ENCODE results near the gene HECW1.

The HECW1 gene

GRCh38 chr7:43141091-43141490 is 28.6 kb downstream of the HECW1 start:
- TF ChIP-seq, protein P1, sequence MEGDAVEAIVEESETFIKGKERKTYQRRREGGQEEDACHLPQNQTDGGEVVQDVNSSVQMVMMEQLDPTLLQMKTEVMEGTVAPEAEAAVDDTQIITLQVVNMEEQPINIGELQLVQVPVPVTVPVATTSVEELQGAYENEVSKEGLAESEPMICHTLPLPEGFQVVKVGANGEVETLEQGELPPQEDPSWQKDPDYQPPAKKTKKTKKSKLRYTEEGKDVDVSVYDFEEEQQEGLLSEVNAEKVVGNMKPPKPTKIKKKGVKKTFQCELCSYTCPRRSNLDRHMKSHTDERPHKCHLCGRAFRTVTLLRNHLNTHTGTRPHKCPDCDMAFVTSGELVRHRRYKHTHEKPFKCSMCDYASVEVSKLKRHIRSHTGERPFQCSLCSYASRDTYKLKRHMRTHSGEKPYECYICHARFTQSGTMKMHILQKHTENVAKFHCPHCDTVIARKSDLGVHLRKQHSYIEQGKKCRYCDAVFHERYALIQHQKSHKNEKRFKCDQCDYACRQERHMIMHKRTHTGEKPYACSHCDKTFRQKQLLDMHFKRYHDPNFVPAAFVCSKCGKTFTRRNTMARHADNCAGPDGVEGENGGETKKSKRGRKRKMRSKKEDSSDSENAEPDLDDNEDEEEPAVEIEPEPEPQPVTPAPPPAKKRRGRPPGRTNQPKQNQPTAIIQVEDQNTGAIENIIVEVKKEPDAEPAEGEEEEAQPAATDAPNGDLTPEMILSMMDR (conservative IDR thresholded peaks at IDR 0.05; ENCODE audit: control insufficient read depth, insufficient read depth, low read depth, low read length): no peak
- H3K4me3 ChIP-seq (ENCODE audit: control insufficient read depth, low read depth, low read length): no peak overlapping the region
- no peak for DNase-seq (ENCODE audit: low read depth)

DNA sequence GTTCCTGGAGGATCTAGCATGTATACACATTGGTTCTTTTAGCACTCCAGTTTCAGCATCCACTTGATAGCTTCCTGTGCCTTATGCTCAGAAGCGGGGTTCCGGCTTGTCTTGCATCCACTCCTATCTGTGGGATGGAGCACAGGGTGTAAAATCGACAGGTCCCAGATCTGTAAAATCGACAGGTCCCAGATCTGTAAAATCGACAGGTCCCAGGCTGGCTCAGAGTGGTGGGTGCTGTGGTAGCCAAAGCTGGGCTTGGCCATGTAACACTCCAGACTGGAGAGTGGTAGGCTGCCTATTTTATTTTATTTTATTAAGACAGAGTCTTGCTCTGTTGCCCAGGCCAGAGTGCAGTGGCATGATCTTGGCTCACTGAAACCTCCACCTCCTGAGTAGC is 30.3 kb downstream of the HECW1 start:
- TF ChIP-seq, protein P1 (conservative IDR thresholded peaks at IDR 0.05; ENCODE audit: control insufficient read depth, insufficient read depth, low read depth, low read length): no peak
- no peak overlapping the region for H3K4me3 ChIP-seq (ENCODE audit: control insufficient read depth, low read depth, low read length)

DNA sequence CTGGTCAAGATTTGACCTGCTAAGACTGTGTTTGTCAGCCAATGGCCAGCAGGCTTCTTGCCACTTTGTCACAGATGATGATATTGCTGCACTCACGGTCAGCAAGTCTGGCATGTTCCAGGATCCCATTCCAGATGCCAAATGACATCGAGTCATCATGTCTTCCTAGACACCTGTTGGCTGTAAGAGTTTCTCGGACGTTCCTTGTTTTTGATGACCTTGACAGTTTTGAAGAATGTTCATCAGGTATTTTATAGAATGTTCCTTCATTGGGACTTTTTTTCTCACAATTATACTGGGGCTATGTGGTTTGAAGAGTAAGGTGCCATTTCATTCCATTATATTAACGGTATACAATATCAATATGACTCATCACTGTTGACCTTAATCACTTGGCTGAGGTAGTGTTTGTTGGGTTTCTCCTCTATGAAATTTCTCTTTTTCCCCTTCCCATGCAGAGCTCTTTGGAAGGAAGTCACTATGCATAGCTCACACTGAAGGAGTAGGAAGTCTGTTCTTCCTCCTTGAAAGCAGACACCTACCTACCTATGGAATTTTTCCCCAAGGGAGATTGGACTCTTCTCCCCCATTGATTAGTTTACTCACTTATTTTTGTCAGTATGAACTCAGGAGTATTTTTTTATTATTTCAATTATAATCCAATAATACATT is 31.6 kb downstream of the HECW1 start:
- TF ChIP-seq, protein P1 (conservative IDR thresholded peaks at IDR 0.05; ENCODE audit: control insufficient read depth, insufficient read depth, low read depth, low read length): no peak
- DNase-seq (ENCODE audit: low read depth): no peak

More for the DNA sequence above, 30.3 kb downstream of the HECW1 start:
- DNase-seq (ENCODE audit: low read depth): no peak

DNA sequence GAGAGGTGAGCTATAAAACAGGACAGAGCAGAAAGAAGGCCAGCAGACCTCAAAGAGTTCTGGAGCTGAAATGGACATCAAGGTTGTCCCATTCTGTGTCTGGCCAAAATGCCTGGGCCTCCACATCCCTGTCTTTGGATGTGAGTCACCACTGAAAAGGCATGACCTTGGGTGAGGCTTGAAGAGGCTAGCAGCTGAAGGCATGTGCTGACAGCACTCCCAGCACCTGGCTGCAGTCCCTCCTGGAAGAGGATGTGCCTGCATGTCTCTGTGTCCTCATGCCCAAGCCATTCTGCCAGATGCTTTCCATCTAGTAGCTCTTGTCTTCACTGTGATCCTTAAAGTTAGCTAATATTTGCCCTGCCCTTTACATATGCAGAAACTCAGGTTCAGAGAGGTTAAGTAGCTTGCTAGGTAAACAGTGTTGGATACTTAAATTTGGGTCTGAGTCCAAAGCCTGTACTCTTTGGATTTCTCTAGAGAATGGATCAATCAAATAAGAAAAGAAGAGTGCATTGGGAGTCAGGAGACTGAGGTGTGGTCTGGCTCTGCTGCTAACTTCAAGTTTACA is 35.8 kb downstream of the HECW1 start:
- no peak overlapping the region for H3K4me3 ChIP-seq (ENCODE audit: control insufficient read depth, low read depth, low read length)
- DNase-seq (ENCODE audit: low read depth): peak; percentile 47
- TF ChIP-seq, protein P1 (conservative IDR thresholded peaks at IDR 0.05; ENCODE audit: control insufficient read depth, insufficient read depth, low read depth, low read length): no peak

More for the DNA sequence above, 31.6 kb downstream of the HECW1 start:
- no peak overlapping the region for H3K4me3 ChIP-seq (ENCODE audit: control insufficient read depth, low read depth, low read length)

DNA sequence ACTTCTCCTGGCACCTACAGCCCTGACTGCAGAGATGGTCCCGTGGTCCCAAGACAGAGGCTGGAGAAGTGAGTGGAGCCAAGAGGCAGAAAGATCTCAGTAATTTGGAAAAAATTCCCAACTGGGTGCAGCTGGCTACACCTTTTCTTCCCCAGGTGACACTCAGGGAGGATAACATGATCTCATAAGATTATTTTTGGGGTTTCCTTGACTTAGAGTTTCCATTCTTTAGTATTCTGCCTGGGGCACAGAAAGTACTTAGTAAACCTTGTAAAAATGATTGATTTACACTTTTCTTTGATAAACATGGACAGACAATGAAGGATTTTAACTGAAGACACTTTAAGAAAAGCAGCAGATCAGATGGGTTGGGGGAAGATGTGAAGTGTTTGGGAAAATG is 38.6 kb downstream of the HECW1 start:
- DNase-seq (ENCODE audit: low read depth): no peak
- no peak overlapping the region for H3K4me3 ChIP-seq (ENCODE audit: control insufficient read depth, low read depth, low read length)
- TF ChIP-seq, protein P1 (conservative IDR thresholded peaks at IDR 0.05; ENCODE audit: control insufficient read depth, insufficient read depth, low read depth, low read length): no peak

- TF ChIP-seq, protein P1 (conservative IDR thresholded peaks at IDR 0.05; ENCODE audit: control insufficient read depth, insufficient read depth, low read depth, low read length): no peak
- H3K4me3 ChIP-seq (ENCODE audit: control insufficient read depth, low read depth, low read length): no peak overlapping the region
- DNase-seq (ENCODE audit: low read depth): no peak
Measured at GRCh38 chr7:43152696-43153095, 40.2 kb downstream of the HECW1 start.

All from fibroblast of mammary gland (primary cell).